ENCODE data around the gene SYTL3.

DNA sequence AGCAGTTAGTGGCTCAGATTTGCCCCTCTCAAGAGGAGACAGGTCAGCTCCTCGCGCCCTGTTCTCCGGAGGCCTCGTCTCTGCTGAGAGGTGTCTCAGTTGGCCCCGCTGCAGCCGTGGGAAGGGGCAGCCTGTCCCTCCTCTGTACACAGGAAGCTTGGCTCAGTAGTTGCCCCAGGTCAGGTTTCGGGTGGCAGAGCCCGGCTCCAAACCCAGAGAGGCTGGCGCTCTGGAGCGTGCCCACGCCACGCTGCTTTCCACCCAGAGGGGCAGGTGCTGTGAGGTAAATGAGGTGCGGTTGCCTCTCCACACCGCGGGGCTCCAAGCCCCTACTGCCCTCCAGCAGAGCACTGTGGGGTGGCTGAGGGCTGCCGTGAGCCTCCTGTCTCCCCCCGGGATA lies 21.3 kb upstream of the SYTL3 start:
- TF ChIP-seq, protein P1, sequence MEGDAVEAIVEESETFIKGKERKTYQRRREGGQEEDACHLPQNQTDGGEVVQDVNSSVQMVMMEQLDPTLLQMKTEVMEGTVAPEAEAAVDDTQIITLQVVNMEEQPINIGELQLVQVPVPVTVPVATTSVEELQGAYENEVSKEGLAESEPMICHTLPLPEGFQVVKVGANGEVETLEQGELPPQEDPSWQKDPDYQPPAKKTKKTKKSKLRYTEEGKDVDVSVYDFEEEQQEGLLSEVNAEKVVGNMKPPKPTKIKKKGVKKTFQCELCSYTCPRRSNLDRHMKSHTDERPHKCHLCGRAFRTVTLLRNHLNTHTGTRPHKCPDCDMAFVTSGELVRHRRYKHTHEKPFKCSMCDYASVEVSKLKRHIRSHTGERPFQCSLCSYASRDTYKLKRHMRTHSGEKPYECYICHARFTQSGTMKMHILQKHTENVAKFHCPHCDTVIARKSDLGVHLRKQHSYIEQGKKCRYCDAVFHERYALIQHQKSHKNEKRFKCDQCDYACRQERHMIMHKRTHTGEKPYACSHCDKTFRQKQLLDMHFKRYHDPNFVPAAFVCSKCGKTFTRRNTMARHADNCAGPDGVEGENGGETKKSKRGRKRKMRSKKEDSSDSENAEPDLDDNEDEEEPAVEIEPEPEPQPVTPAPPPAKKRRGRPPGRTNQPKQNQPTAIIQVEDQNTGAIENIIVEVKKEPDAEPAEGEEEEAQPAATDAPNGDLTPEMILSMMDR (IDR thresholded peaks at IDR 0.05), result no peak
- TF ChIP-seq EZH2 (IDR thresholded peaks at IDR 0.05; ENCODE audit: borderline replicate concordance, insufficient read depth, low read depth, low read length, poor library complexity, severe bottlenecking), result no peak

Data from B cell (primary cell).